Middle frontal gyrus (tissue), 1 donor: ENCODE results near the gene UBN1.

ENCODE experiments used
- DNase-seq: peaks from one replicate; pipeline ENCODE4 v3.0.0-alpha.2; 2015; ENCODE audit warnings: low spot score; ENCODE audit errors: extremely low spot score

Gene UBN1

GRCh38 chr16:4904108-4904941 lies 57.0 kb downstream of the UBN1 start:
- DNase-seq, result no peak

GRCh38 chr16:4904942-4905615 lies 57.8 kb downstream of the UBN1 start:
- DNase-seq, result no peak

- no peak for DNase-seq
Measured at GRCh38 chr16:4908854-4909401, 61.6 kb downstream of the UBN1 start.

DNA sequence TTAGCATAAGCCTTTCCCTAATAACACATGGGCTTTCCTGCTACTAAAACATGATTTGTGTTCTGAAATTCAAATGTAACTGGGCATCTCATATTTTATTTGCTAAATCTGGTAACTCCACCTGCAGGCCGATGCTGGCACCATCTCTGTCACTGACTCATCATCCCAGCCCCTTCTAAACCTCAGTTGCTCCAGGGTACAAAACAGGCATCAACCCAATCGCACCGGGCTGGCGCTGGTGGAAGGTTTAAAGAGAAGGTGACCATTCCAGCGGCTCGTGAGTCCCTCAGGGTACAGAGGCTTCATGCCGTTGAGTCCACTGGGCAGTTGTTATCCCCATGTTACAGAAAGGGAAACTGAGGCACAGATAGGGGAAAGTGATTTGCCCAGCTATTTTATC lies 62.5 kb downstream of the UBN1 start:
- no peak for DNase-seq

DNA sequence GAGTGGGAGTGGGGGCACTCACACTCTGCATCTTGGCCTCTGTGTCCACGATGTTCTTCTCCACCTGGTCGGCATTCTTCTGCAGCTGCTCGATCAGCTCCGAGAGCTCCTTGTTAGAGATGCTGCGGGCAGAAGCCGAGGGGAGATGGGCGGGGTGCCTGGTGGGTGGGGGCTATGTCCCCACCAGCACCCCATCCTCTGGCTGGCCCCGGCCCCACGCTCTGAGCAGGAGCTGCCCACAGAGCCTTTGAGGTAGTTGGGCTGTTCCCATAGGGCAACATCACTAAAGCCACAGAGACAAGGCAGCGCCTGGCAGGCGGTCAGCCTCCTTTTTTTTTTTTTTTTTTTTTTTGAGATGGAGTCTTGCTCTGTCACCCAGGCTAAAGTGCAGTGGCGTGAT lies 63.5 kb downstream of the UBN1 start:
- no peak for DNase-seq

- no peak for DNase-seq
Measured at GRCh38 chr16:4911970-4912386, 64.7 kb downstream of the UBN1 start.

DNA sequence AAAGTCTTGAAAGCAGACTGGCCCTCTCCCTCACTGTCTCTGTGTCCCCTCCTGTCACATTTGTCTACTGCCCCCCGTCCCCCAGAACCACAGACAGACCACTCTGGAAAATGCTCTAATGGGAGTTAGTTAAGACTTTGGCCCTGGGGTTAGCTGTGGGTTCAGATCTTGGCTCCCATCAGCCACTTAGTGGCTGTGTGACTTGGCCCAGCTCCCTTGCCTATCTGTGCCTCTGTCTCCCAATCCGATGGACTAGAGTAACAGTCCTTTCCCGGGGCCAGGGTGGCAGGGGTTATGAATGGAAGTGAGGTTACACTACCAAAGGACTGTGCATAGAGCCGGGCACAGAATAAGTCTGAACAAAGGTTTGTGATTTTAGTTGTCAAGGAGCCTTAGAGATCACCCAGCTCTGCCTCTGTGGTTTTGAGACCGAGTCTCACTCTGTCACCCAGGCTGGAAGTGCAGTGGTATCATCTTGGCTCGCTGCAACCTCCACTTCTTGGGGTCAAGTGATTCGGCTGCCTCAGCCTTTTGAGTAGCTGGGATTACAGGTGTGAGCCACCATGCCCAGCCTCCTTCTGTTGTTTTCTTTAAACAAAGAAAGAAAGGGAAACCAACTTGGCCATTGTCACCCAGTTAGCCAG lies 66.0 kb downstream of the UBN1 start:
- DNase-seq, result no peak

DNA sequence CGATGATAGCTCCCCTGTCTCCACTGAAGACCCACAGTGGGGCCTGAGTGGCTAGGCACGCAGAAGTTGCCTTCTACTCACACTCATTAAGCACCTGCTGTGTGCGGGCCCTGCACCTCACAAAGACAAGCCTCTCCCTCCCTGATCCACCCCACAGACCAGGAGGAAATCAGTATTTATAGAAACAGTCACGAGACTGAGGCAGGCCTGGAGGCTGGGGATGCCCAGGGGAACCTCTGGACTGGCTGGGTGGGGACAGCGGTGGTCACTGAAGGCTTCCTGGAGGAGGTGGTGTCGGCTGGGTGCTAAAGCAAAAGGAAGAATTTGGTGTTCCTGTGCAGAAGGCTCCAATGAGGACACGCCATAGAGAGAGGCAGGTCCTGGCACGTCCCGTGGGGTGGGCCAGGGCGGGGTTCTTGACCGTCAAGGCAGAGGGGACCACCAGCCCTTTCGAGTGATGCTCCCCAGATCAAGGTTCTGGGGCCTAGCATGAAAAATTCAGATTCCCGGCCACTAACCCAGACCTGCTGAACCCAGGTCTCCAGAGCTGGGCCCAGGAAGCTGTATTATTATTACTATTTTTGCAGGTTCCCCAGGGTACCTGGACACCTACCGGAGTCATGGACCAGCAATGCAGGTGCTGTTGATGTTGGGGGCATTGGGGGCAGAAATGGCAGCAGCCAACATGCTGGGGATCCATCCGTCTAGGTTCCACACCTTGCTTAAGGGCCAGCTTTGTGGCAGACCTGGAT lies 66.7 kb downstream of the UBN1 start:
- no peak for DNase-seq

DNA sequence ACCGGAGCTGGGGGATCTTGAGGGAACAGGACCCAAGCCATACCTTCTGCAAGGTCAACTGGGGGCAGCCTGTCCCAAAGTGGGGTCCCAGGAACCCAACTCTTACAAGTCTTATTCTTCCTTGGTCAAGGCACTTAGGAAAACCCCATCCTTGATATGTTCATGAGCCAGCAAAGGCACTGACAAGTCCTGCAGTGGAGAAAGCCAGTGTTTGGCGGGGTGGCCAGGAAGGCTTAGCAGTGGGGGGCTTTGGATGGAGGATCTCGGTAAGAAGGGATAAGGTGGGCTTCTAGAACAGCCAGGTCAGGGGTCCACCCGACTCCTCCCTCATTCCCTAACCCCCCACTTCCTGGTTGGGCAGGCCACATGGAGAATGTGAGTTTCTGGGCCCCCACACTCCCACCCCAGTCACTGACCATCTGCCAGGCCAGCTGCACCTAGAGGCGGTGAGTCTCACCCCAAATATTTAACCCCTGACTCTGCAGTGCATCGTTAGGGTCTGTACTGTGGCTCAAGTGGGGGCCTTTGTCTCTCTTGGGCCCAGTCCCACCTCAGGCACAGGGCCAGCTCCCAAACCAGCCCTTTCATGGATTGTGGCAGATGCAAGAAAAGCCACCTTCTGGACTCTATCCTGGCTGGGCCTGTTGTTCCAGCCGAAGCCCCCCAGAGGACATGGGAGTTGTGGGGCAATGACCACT lies 67.4 kb downstream of the UBN1 start:
- DNase-seq, result no peak

DNA sequence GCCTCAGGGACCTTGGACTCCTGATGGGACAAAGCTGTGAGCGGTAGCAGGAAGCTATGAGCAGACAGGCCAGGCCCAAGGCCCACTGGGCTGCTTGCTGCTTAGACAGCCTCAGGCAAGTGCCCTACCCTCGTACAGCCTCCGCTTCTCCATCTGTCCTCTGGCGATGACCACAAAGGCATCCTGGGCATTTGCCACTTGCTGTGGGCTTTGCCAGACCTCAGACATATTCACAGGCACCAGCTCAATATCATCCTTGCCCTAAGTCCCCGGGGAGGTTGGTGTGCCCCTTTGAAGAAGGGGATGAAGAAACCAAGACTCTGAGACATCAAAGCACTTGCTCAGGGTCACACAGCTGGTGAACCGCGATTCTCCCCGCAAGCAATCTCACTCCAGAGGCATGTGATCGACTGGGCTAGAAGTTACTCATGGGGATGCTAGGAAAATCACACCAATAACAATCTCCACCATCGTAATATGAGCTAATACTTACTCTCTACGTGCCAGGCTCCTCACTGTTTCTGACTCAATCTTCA lies 68.0 kb downstream of the UBN1 start:
- DNase-seq, result no peak

- no peak for DNase-seq
Measured at GRCh38 chr16:4917117-4917516, 69.8 kb downstream of the UBN1 start.

DNA sequence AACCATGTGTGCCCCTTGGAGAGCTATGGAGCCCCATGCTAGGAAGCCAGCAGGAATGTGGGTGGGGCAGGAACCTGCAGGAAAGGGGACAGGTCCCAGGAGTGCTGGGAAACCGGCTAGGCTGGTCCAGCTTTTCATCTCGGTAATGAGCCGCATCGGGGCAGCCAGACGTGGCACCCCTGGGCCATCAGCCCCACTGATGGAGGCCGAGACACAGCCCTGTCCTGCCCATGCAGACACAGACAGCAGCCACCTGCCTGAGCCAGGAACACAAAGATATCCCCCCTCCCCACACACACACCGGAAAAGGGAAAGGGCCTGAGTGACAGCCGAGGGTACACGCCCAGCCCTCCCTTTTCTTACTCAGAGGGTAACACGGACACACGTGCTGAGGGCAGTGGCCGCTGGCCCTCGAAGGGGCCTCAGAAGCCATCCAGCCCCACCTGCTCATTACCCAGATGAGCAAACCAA lies 71.5 kb downstream of the UBN1 start:
- DNase-seq, result no peak

GRCh38 chr16:4920826-4921225 lies 73.5 kb downstream of the UBN1 start:
- DNase-seq, result no peak

DNA sequence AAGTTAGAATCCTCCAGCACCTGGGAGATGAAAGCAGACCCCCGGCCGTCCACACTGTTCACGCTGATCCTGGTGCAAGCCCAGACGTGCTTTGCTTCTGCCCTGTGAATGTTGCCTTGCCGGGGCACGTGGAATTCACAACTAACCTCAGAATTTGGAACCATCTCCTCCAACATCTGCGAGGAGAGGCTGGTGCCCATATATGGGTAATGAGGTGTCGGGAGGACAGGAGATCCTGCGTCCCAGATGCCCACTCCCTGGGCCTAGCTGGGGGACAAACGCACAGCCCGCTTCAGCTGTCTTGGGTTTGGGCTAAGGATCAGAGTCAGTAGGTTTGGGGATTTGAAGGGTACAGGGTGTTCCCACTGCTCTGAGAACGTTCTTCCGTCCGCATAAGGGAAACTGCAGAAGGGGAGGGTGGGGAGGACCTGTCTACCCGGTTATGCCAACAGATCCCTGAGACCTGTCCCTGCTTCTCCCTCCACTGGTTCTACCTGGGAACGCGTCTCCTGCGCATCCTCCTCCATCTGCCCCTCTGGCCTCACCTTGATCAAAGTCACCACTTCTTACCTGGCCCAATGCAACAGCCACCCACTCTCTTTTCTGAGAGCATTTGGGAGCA lies 75.6 kb downstream of the UBN1 start:
- no peak for DNase-seq

- DNase-seq, result no peak
Measured at GRCh38 chr16:4923853-4924252, 76.6 kb downstream of the UBN1 start.

- DNase-seq, result no peak
Measured at GRCh38 chr16:4924593-4925292, 77.5 kb downstream of the UBN1 start.

DNA sequence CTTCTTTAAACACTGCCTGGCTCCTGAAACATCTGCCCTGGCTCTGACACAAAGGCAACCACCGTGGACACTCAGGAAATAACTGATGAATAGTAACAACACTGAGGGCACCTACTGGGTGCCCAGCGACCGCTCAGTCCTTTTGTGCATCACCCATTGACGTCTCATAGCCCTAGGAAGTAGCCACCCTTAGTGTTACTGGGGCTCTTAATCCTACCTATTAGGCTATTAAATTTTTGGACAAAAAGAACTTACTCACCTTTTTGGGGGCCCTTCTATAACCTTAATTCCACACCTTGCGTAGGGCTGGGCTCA lies 78.0 kb downstream of the UBN1 start:
- no peak for DNase-seq

DNA sequence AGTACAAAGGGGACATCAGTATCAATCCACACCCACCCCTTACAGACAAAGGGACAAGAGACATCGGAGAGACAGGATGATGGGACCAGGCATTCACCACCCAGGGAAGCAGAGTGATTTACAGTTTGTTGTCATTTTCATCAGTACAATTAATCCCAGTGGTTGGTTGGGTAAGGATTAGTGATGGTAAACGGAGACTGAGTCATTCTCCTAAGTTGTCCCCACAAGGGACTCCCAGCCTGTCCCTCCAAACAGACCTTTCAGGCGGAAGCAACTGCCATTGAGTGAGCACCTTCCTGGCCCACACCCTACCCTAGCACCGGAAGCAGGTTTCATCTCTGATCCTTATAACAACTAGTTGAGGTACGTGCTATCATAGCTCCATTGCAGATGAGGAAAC lies 78.5 kb downstream of the UBN1 start:
- no peak for DNase-seq

DNA sequence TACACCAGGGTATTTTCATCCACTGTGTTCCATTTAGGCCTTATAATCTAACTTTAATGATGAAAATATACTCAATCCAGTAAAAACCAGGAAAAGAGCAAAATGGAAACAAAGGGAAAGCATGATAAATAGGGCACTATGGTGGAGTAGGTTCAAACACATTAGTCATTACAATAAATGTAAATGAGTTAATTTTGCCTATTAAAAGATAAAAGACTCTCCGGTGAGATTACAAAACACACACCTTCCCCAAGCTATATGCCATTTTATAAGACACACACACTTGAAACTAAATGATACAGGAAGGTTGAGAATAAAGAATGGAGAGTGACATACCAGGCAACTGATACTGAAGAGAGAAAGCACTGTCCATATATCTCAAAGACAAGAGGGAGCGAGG lies 79.6 kb downstream of the UBN1 start:
- DNase-seq, result no peak

GRCh38 chr16:4927661-4928060 lies 80.4 kb downstream of the UBN1 start:
- DNase-seq, result no peak
